HFFc6 (cell line): ENCODE measurements around the gene SYPL1. TPM values are rescaled to one million over a fixed set of nuclear protein-coding genes. Genes with fewer than 3 reads are reported as not detected.

Experiments
- DNase-seq: peaks from one replicate; pipeline ENCODE4 v3.0.0-alpha.2; 2018
- H3K27ac Mint-ChIP-seq: 2 replicates; pipeline ENCODE4 v1.8.0; 2020; ENCODE audit warnings: mild to moderate bottlenecking, mixed read lengths
- H3K27me3 Mint-ChIP-seq: 2 replicates; pipeline ENCODE4 v1.8.0; 2021; ENCODE audit warnings: mild to moderate bottlenecking, moderate library complexity, mixed read lengths; ENCODE audit not compliant: insufficient read depth
- H3K36me3 Mint-ChIP-seq: 2 replicates; pipeline ENCODE4 v1.8.0; 2021; ENCODE audit warnings: low read depth, mixed read lengths
- H3K4me1 Mint-ChIP-seq: 2 replicates; pipeline ENCODE4 v1.8.0; 2020; ENCODE audit warnings: low read depth, mixed read lengths
- H3K4me3 Mint-ChIP-seq: 2 replicates; pipeline ENCODE4 v1.8.0; 2020; ENCODE audit warnings: mild to moderate bottlenecking, moderate library complexity, mixed read lengths
- H3K9me3 Mint-ChIP-seq: 2 replicates; pipeline ENCODE4 v1.8.0; 2020; ENCODE audit warnings: mild to moderate bottlenecking, mixed read lengths
- CTCF ChIP-seq: fragments of 200-600 bp; sonication (generic); IDR thresholded peaks from 2 replicates; pipeline ENCODE4 v1.5.0; 2021; ENCODE audit warnings: antibody characterized with exemption, mild to moderate bottlenecking
- total RNA-seq, 6 experiments: library from RNA; stranded (reverse); fragmentation: NEBNext Ultra II Directional; extraction: Animal tissue kit (Norgen Biotek cat#: 25700); gene quantifications; 2 replicates in 1 of 6; 3 replicates in 5 of 6; pipeline ENCODE4 v1.2.3, GENCODE V29; 2021

The SYPL1 gene
- total RNA-seq, 6 experiments from 2014 or later, result 66.5 to 84.0 (median 74.6) TPM

- no peaks in the 10 kb centered on the region for H3K36me3 Mint-ChIP-seq
- DNase-seq, result no peak
- H3K27me3 Mint-ChIP-seq, result peaks cover 4% of the 10 kb centered on the region; the same call in 1 of the 2 replicates
- H3K4me3 Mint-ChIP-seq, result no peak overlapping the region
- peaks cover 24% of the 10 kb centered on the region for H3K4me1 Mint-ChIP-seq
- no peak overlapping the region for H3K27ac Mint-ChIP-seq
- no peak for TF ChIP-seq CTCF
- H3K9me3 Mint-ChIP-seq, result no peaks in the 10 kb centered on the region; the same call in 1 of the 2 replicates
These were observed 50.7 kb downstream of the SYPL1 start for GRCh38 chr7:106061301-106061979.

GRCh38 chr7:106060394-106060920, 51.7 kb downstream of the SYPL1 start:
- Mint-ChIP-seq H3K9me3 (no peaks in the 10 kb centered on the region; the same call in 1 of the 2 replicates), H3K4me1 (peaks cover 16% of the 10 kb centered on the region), H3K27ac (no peak overlapping the region), H3K4me3 (no peak overlapping the region), H3K27me3 (peaks cover 4% of the 10 kb centered on the region), H3K36me3 (no peaks in the 10 kb centered on the region)
- DNase-seq, result no peak
- no peak for TF ChIP-seq CTCF

GRCh38 chr7:106059556-106059955, 52.6 kb downstream of the SYPL1 start:
- H3K36me3 Mint-ChIP-seq, result no peaks in the 10 kb centered on the region
- H3K27me3 Mint-ChIP-seq, result peaks cover 10% of the 10 kb centered on the region
- H3K9me3 Mint-ChIP-seq, result no peaks in the 10 kb centered on the region; the same call in 1 of the 2 replicates
- H3K4me3 Mint-ChIP-seq, result no peak overlapping the region
- DNase-seq, result no peak
- H3K4me1 Mint-ChIP-seq, result peaks cover 7% of the 10 kb centered on the region
- TF ChIP-seq CTCF, result no peak
- H3K27ac Mint-ChIP-seq, result no peak overlapping the region

- DNase-seq, result no peak
- Mint-ChIP-seq H3K9me3 (no peaks in the 10 kb centered on the region; the same call in 1 of the 2 replicates), H3K4me1 (peaks cover 6% of the 10 kb centered on the region; the same call in 1 of the 2 replicates), H3K27ac (no peak overlapping the region), H3K4me3 (no peak overlapping the region), H3K27me3 (peaks cover 15% of the 10 kb centered on the region), H3K36me3 (no peaks in the 10 kb centered on the region)
- TF ChIP-seq CTCF, result no peak
These were observed 53.2 kb downstream of the SYPL1 start for GRCh38 chr7:106058928-106059324.

GRCh38 chr7:106057962-106058927, 53.9 kb downstream of the SYPL1 start:
- no peak for TF ChIP-seq CTCF
- Mint-ChIP-seq H3K27ac (no peak overlapping the region), H3K9me3 (no peaks in the 10 kb centered on the region; the same call in 1 of the 2 replicates), H3K27me3 (peaks cover 20% of the 10 kb centered on the region), H3K36me3 (no peaks in the 10 kb centered on the region), H3K4me1 (peaks cover 6% of the 10 kb centered on the region; the same call in 1 of the 2 replicates), H3K4me3 (no peak overlapping the region)
- no peak for DNase-seq
